ENCODE measurements around the gene PTH2. TPM values are rescaled to one million over a fixed set of nuclear protein-coding genes. Genes with fewer than 3 reads are reported as not detected.

PTH2 gene
- total RNA-seq, 4 donors from 2014 or later = not detected

DNA sequence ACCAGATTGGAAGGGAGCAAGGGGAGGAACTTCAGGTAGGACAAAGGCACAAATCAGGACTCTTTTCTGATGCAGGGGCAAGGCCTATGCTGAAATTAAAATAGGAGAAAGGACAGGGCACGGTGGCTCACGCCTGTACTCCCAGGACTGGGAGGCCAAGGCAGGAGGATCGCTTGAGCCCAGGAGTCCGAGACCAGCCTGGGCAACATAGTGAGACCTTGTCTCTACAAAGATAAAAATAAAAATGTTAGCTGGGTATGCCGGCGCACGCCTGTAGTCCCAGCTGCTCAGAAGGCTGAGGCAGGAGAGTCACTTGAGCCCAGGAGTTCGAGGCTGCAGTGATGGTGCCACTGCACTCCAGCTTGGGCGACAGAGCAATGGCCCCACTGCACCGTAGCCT, 12.4 kb upstream of the PTH2 start:
- Histone ChIP-seq H3K9me3 (no peaks in the 10 kb centered on the region), H3K4me3 (replicated peaks in 1 of 3) (no peak overlapping the region), H3K4me1 (no peaks in the 10 kb centered on the region), H3K27me3 (peaks cover 23% of the 10 kb centered on the region), H3K36me3 (no peaks in the 10 kb centered on the region), H3K27ac (no peak overlapping the region)
- DNase-seq = no peak
- WGBS, 2 donors = 82% methylated on average over 10 of the region's 10 CpGs
- TF ChIP-seq POLR2A (IDR thresholded peaks at IDR 0.05) (no peak), CTCF (IDR thresholded peaks at IDR 0.05) (no peak)
- intact Hi-C loops (cut with DNase I) = no loop called here

DNA sequence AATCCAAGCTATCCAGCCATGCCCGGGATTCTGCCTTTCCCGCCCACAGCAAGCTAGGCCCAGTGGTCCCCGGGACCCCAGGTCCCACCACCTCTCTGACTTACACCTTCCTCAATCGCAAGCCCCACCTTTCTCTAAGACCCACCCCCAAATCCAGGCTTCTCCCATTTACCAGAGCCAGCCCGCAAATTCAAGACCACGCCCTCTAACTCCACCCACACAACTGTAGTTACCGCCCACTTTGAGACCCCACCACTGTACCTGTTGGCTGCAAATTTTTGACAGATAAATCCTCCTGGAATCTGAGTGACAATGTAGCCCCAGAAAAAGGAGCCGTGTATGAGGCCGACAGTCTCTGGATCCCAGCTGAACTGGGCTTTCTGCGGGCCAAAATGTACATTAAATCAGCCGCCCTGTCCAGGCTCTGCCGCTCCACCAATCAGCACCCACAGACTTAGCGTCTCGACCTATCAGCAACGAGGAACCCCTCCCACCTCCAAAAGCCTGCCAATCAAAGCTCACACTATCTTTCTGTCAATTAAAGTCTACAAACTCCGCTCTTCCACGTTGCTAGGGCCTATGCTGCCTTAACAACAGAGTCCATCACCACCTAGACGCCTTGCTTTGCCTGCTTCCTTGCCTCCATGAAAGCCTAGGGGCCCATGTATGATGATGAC, 11.8 kb upstream of the PTH2 start:
- H3K27ac ChIP-seq = no peak overlapping the region
- H3K4me3 ChIP-seq (replicated peaks in 1 of 3) = no peak overlapping the region
- intact Hi-C loops (cut with DNase I) = no loop called here
- no peaks in the 10 kb centered on the region for H3K4me1 ChIP-seq
- 88 to 89% methylated on average over 18 of the region's 18 CpGs for WGBS, 2 donors
- H3K36me3 ChIP-seq = no peaks in the 10 kb centered on the region
- peaks cover 23% of the 10 kb centered on the region for H3K27me3 ChIP-seq
- H3K9me3 ChIP-seq = no peaks in the 10 kb centered on the region
- TF ChIP-seq CTCF (IDR thresholded peaks at IDR 0.05) = no peak
- TF ChIP-seq POLR2A (IDR thresholded peaks at IDR 0.05) = no peak
- DNase-seq = no peak

DNA sequence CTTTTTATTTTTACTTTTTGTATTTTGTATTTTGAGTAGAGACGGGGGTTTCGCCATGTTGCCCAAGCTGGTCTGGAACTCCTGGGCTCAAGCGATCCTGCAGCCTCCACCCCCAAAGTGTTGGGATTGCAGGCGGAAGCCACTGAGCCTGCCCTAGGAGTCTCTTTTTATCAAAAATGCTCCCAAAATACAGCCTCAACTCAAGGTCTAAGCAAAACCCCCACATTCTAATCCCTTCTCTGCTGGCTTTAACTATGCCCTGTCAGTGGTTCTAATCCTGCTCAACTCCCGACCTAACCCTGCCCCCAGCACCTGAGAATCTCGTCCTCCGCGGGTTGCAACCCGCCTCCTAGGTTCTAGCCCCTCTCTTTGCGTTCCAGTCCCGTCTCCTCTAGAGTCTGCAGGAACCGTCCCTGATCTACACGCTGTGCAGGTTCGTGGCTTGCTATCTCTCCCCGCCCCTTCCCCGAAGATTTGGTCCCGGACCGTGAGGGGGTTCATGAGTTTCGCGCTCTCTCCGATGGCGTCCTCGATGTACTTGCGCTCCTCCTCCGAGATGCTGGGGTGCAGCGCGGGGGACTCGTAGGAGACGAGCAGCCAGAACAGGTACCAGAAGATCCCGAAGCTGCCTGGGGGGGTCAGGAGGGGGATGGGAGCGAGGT, 10.1 kb upstream of the PTH2 start:
- WGBS, 2 donors = 29 to 47% methylated on average over 18 to 23 of the region's 31 CpGs
- intact Hi-C loops (cut with DNase I) = no loop called here
- H3K4me1 ChIP-seq = peaks cover 1 to 2% of the 10 kb centered on the region in 2 donors
- no peak for TF ChIP-seq POLR2A (IDR thresholded peaks at IDR 0.05)
- no peak for TF ChIP-seq CTCF (IDR thresholded peaks at IDR 0.05)
- DNase-seq = no peak
- H3K9me3 ChIP-seq = no peaks in the 10 kb centered on the region
- H3K27me3 ChIP-seq = peaks cover 30% of the 10 kb centered on the region
- no peak overlapping the region for H3K27ac ChIP-seq
- no peaks in the 10 kb centered on the region for H3K36me3 ChIP-seq
- no peak overlapping the region for H3K4me3 ChIP-seq (replicated peaks in 1 of 3)

- no peak for DNase-seq
- Histone ChIP-seq H3K9me3 (no peaks in the 10 kb centered on the region), H3K4me3 (replicated peaks in 1 of 3) (no peak overlapping the region), H3K27ac (no peak overlapping the region), H3K27me3 (peaks cover 39% of the 10 kb centered on the region), H3K4me1 (peaks cover 8 to 9% of the 10 kb centered on the region in 2 donors), H3K36me3 (no peaks in the 10 kb centered on the region)
- 14 to 18% methylated on average over 42 to 48 of the region's 63 CpGs for WGBS, 2 donors
- TF ChIP-seq POLR2A (IDR thresholded peaks at IDR 0.05) (no peak), CTCF (IDR thresholded peaks at IDR 0.05) (no peak)
- intact Hi-C loops (cut with DNase I) = no loop called here
Measured at GRCh38 chr19:49432141-49433073, 9.2 kb upstream of the PTH2 start.

Measured in thyroid gland (tissue), 4 donors.